ENCODE results near the gene GLI3.

GRCh38 chr7:42091461-42092291 lies 145.3 kb downstream of the GLI3 start:
- TF ChIP-seq, protein P1, sequence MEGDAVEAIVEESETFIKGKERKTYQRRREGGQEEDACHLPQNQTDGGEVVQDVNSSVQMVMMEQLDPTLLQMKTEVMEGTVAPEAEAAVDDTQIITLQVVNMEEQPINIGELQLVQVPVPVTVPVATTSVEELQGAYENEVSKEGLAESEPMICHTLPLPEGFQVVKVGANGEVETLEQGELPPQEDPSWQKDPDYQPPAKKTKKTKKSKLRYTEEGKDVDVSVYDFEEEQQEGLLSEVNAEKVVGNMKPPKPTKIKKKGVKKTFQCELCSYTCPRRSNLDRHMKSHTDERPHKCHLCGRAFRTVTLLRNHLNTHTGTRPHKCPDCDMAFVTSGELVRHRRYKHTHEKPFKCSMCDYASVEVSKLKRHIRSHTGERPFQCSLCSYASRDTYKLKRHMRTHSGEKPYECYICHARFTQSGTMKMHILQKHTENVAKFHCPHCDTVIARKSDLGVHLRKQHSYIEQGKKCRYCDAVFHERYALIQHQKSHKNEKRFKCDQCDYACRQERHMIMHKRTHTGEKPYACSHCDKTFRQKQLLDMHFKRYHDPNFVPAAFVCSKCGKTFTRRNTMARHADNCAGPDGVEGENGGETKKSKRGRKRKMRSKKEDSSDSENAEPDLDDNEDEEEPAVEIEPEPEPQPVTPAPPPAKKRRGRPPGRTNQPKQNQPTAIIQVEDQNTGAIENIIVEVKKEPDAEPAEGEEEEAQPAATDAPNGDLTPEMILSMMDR (IDR thresholded peaks at IDR 0.05), result no peak
- no peak for TF ChIP-seq POLR2A (IDR thresholded peaks at IDR 0.05)
